Activated CD4-positive, alpha-beta T cell treated with anti-CD3 and anti-CD28 coated beads, Interleukin-2, amount 50 U/mL, for 48 hours (primary cell): ENCODE measurements around the gene HOMEZ.
"Not testable (repeated sequence)": the region's sequence is repeated elsewhere in the genome, so short reads cannot be mapped to it uniquely, and the experiment has no call there.

Experiments
- DNase-seq, 2 experiments: peaks; one replicate each; pipeline ENCODE4 v3.0.0-alpha.2; 2020

HOMEZ gene

DNA sequence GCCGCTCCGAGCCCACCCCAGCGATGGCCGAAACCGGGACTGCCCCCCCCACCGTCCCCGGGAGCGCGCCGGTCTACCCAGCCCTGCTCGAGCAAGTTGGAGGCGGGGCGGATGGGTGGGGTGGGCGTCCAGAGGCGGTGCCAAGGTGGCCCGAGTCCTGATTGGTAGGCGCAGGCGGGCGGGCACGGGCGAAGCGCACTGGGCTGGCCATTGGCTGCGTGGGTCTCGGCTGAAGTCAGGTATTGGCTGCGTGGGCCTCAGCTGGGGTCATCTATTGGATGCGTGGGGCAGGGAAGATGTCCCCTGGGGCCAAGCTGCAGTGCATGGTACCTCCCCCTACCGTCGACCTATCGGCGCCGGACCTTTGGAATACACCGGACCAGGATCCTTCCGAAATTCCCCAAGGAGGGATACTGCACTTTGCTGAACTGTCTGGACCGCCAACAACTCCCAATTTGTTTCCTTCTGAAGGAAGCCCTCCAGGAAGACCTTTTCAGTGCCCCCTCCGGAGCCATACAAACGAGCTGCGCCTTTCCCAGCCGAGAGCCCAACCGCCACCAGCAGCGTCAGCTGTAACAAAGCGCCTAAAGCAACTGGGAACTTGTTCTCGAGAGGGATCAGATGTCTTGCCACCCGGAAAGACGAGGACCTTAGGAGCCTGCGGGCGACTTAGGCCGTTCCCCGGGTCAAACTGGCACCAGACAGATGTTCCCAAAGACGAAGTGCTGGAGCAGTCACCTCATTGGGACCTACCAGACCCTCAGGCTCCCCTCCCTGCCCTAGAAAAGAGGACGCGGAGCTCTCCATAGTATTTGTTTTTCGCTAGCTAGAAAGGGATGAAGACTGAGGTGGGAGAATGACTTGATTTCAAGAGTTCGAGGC, at the start of gene HOMEZ:
HOMEZ (minus strand) TSS at position 113 of the 882 bp plus-strand sequence. CDS start 180 bp downstream, outside the sequence.
- peak; percentile 99 to 100 for DNase-seq

- DNase-seq: no peak
Measured at GRCh38 chr14:23335623-23336022, 49.7 kb upstream of the HOMEZ start.

DNA sequence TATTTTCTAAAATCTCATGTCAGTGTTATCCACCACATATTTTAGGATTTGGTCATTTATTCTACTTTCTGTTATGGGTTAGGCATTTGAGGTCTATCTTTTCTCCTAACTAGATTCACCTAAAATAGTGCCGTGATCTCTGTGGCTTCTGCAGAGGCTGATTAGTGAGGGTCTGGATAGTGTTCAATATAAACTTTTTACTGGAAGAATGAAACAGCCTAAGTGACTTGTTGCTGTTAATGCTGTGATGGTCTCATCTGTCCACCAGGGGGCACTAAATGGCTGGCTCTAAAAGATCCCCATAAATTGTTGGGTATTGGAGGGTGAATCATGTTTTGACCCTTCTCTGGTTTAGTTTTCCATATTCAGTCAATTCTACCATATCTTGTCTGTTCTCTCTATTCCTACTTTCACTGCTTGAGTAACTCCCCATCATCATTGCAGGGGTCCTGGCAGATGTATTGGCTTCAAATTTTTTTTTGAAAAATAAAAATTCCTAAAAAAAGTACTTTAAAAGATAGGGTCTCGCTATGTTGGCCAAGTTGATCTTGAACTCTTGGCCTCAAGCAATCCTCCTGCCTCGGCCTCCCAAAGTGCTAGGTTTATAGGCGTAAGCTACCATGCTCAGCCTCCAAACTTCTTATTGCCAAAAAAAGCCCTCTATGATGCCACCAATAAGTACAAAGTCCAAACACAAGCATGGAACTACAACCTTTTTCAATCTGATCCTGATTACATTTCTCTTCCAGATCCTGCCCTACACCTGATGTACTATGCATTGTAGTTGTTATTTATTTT, 42.2 kb upstream of the HOMEZ start:
- DNase-seq: peak; percentile 69 to 74

DNA sequence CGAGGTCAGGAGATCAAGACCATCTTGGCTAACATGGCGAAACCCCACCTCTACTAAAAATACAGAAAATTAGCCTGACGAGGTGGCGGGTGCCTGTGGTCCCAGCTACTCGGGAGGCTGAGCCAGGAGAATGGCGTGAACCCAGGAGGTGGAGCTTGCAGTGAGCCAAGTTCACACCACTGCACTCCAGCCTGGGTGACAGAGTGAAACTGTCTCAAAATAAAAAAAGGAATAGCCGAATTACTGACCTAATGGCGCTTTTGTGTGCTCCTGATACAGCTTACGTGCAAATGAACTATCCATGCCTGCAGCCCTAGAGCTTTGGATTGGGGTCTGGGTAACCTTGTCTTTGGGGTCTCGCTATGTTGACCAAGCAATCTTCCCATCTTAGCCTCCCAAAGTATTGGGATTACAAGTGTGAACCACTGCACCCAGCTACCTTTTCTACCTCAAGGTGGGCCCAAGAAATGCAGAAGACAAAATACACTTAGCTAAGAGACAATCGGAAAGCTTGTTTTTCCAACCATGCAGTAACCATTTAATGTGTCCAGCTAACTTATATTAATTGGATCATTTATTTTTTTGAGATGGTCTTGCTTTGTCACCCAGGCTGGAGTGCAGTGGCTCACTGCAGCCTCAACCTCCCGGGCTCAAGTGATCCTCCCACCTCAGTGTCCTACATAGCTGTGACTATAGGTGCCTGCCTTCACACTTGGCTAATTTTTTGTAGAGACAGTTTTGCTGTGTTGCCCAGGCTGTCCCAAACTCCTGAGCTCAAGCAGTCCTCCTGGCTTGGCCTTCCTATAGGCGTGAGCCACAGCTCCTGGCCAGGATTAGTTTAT, 40.8 kb upstream of the HOMEZ start:
- DNase-seq: no peak

DNA sequence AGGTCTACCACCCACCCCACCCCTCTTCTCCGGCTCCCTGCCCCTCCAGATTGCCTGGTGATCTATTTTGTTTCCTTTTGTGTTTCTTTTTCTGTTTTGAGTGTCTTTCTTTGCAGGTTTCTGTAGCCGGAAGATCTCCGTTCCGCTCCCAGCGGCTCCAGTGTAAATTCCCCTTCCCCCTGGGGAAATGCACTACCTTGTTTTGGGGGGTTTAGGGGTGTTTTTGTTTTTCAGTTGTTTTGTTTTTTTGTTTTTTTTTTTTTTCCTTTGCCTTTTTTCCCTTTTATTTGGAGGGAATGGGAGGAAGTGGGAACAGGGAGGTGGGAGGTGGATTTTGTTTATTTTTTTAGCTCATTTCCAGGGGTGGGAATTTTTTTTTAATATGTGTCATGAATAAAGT, 39.8 kb upstream of the HOMEZ start:
- not testable (repeated sequence) for DNase-seq

DNA sequence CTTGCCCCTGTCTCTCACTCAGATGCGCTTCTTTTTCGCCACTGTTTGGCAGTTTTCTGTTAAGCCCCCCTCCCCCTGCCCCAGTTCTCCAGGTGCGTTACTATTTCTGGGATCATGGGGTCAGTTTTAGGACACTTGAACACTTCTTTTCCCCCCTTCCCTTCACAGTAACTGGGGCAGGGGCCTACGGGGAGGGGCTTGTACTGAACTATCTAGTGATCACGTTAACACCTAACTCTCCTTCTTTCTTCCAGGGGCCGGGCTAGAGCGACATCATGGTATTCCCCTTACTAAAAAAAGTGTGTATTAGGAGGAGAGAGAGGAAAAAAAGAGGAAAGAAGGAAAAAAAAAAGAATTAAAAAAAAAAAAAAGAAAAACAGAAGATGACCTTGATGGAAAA, 39.1 kb upstream of the HOMEZ start:
- no peak for DNase-seq

GRCh38 chr14:23324455-23324846, 38.5 kb upstream of the HOMEZ start:
- no peak for DNase-seq

DNA sequence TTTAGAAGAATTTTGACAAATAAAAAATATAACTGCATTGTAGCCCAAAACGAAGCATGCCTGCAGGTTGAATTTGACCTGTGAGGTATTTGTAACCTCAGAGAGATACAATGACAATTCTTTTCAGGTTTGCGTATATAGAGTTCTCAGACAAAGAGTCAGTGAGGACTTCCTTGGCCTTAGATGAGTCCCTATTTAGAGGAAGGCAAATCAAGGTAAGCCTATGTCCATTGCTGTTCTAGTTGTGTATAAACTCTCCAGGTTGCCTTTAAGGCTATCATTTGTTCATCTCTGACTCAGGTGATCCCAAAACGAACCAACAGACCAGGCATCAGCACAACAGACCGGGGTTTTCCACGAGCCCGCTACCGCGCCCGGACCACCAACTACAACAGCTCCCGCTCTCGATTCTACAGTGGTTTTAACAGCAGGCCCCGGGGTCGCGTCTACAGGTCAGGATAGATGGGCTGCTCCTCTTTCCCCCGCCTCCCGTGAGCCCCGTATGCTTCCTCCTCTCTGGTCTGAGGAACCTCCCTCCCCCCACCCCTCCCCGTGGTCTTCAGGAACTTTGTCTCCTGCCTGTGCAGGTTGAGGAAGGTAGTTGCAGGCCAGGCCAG, 38.0 kb upstream of the HOMEZ start:
- no peak for DNase-seq

DNA sequence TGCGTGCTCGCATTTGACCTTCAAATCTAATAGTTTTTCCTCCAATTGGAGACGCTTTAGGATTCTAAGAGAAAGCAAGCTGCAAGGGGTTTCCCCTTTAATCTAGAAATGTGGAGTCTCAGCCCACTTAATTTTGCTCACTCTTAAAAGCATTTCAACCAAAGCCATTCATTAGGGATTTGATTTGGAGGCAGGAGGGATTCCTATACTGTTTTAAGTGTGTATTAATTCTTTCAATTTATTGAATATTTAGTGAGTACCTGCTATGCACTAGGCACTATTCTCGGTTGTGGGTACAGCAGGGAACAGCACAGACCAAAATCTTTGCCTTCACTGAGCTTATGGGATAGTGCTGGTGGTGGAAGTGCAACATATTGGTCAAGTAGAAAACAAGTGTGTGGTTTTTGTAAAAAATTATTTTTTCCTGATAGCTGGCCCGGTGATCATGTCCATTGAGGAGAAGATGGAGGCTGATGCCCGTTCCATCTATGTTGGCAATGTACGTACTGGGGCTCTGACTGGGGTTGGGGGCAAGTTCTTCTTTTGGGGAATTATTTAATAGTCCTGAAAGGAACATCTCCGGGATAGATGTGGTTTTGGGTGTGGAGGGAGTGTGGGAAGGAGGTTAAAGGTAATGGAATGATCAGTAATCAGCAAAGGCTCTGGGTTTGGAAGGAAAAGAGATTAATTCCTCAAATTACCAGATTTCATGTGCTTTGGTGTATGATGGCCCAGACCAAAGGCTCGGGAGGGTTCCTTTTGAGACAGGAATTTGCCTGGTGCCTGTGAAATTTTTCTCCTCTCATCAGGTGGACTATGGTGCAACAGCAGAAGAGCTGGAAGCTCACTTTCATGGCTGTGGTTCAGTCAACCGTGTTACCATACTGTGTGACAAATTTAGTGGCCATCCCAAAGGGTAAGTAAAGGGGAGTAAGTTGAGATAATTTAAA, 36.9 kb upstream of the HOMEZ start:
- DNase-seq: no peak

DNA sequence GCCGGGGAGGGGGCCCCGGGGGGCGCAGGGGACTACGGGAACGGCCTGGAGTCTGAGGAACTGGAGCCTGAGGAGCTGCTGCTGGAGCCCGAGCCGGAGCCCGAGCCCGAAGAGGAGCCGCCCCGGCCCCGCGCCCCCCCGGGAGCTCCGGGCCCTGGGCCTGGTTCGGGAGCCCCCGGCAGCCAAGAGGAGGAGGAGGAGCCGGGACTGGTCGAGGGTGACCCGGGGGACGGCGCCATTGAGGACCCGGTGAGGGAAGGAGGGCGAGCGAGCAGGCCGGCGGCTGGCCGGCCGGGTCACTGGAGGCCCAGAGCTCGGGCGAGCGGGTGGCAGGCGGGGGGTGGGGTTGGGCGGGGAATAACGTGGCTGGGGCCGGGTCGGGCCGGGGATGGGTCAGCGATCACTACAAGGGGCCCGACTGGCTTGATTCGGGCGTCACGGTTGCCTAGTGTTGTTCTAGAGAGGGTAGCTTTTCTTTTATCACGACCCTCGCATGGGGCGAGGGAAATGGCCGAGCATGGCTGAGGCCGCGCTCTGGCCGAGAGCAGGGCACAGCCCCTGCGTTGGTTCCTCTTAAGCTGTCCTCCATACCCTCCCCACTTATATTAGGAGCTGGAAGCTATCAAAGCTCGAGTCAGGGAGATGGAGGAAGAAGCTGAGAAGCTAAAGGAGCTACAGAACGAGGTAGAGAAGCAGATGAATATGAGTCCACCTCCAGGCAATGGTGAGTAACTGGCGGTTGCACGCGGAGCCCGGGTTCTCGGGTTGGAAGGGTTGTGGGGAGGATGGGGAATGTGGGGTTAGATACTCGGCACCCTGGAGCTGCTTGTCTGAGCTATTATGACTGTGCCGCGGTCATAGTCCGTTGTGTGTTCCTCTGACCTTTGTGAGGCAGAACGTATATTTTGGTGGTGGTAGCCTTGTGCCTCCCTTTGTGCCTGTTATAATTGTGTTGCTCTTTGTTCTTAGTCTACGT, 35.9 kb upstream of the HOMEZ start:
- DNase-seq: peak; percentile 72 to 79

DNA sequence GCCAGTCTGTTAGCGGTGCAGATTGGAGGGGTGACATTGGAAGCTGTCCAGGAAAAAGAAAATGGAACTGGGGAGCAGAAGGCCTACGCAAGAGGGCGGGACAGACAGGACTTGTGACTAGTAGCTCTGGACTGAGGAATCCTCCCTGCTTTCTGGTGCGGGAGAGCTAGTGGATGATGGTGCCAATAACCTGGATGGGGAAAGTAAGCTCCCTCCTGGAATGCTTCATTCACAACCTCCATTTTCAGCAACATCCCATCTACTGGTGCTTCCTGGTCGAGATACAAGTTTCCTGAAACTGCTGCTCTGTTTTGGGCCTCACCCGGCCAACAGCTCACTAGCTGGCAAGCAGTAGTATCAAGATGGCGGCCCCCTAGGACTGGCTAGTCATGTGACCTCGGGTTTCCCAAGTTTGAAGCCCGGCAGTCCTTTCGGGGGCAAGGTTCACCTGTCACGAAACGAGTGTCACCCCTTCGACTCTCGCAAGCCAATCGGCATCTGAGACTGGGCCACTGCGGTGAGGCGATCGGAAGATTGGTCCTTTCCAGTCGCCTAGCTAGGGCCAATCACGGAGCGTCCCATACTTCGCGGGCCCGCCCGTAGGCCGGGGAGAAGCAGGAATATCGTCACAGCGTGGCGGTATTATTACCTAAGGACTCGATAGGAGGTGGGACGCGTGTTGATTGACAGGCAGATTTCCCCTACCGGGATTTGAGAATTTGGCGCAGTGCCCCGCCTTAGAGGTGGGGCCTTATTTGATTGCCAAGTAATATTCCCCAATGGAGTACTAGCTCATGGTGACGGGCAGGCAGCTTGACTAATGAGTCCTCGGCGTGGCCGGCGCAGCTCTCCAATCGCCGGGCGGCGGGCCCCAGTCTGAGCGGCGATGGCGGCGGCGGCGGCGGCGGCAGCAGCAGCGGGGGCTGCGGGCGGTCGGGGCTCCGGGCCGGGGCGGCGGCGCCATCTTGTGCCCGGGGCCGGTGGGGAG, 34.9 kb upstream of the HOMEZ start, which contains the start of gene PABPN1:
PABPN1 (plus strand) TSS at position 874 of the 988 bp plus-strand sequence; CDS start at position 887, 13 bp downstream.
- DNase-seq: peak; percentile 95 to 97

DNA sequence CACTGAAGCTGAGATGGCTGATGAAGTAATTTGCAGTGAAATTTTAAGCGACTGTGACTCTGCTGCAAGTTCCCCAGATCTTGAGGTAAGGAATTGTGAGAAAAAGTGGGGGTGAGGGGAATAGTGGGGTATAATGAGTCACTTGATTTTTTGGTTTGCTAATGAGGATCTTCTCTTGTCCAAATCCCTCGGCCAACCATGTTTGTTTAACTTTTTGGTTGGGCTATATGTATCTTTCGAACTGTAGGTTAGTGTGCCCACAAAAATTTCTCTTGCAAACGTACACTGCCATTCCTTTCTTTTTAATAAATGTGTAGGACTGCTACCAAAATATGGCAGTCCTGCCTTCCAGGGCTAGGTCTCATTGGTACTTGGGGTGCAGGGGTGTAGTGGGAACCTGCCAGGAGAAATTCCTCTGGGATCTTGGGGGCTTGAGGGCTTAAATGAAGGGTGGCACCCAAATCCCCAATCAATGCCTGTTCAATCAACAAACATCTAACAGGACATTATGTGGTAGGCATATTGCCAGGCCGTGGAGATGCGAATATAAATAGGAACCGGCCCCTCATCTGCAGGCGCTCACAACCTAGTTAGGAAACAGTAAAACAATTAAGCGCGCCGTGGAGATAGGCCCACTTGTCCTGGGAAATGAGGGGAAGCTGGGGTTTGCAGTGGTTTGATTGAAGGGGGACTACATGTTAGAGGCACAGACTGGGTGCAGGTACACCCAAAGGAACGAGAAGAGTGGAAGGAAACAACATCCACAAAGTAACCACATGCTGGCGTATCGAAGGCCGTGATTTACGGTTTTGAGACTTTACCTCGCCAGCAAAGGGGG, 34.0 kb upstream of the HOMEZ start:
- no peak for DNase-seq

- DNase-seq: no peak
Measured at GRCh38 chr14:23316300-23316699, 30.4 kb upstream of the HOMEZ start.

DNA sequence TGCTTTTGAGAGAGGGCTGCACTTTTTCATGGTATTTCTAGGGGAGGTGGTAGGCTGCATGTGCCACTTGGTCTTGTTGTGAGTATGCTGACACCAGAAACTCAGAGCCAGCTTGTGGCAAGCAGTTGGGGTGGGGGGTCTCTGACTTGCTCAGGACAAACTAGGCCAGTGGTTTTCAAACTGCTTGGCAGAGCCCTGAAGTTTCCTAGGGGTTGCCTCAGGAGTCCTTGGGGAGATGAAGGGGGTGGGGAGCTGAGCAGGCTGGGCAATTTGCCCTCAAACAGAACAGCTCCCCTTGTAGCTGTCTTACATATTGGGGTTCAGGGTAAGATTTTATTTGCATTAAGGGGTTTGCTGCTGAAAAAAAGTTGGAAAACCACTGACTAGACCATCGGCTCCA, 24.6 kb upstream of the HOMEZ start:
- no peak for DNase-seq

GRCh38 chr14:23308721-23309445, 23.0 kb upstream of the HOMEZ start:
- DNase-seq: no peak

- no peak for DNase-seq
Measured at GRCh38 chr14:23307687-23308644, 22.0 kb upstream of the HOMEZ start.
